Measurements from ENCODE around the gene CDH4. TPM values are rescaled to one million over a fixed set of nuclear protein-coding genes. Genes with fewer than 3 reads are reported as not detected.
A peak's percentile ranks its signal among the peaks of the same experiment; 100 is the strongest.

Gene CDH4
- total RNA-seq, 2 donors from 2014 or later, result not detected

GRCh38 chr20:61801857-61802442 is 549.9 kb downstream of the CDH4 start:
- peaks cover 0 to 12% of the 10 kb centered on the region in 2 donors for H3K4me1 ChIP-seq (ENCODE audit: control insufficient read depth in 1 of 2, low read depth in 2 of 2)
- H3K27me3 ChIP-seq (replicated peaks; ENCODE audit: insufficient read depth), result no peaks in the 10 kb centered on the region
- no peaks in the 10 kb centered on the region for H3K36me3 ChIP-seq
- H3K4me3 ChIP-seq, result no peak overlapping the region
- DNase-seq (ENCODE audit: low spot score) (no peak), ATAC-seq (ENCODE audit: insufficient number of reproducible peaks, low FRiP score, low read depth) (no peak)
- no peak overlapping the region for H3K27ac ChIP-seq
- no peaks in the 10 kb centered on the region for H3K9me3 ChIP-seq
- TF ChIP-seq CTCF (IDR thresholded peaks at IDR 0.05), result no peak

GRCh38 chr20:61802721-61803311 is 550.8 kb downstream of the CDH4 start:
- ATAC-seq (ENCODE audit: insufficient number of reproducible peaks, low FRiP score, low read depth) (no peak), DNase-seq (ENCODE audit: low spot score) (no peak)
- Histone ChIP-seq H3K4me3 (peak overlapping the region; percentile 43), H3K9me3 (no peaks in the 10 kb centered on the region), H3K4me1 (ENCODE audit: control insufficient read depth in 1 of 2, low read depth in 2 of 2) (peaks cover 0 to 12% of the 10 kb centered on the region in 2 donors), H3K27me3 (replicated peaks; ENCODE audit: insufficient read depth) (no peaks in the 10 kb centered on the region), H3K27ac (no peak overlapping the region), H3K36me3 (no peaks in the 10 kb centered on the region)
- TF ChIP-seq CTCF (IDR thresholded peaks at IDR 0.05), result no peak

GRCh38 chr20:61803416-61803914 is 551.4 kb downstream of the CDH4 start:
- ATAC-seq (ENCODE audit: insufficient number of reproducible peaks, low FRiP score, low read depth), result no peak
- peaks cover 0 to 12% of the 10 kb centered on the region in 2 donors for H3K4me1 ChIP-seq (ENCODE audit: control insufficient read depth in 1 of 2, low read depth in 2 of 2)
- no peak for TF ChIP-seq CTCF (IDR thresholded peaks at IDR 0.05)
- H3K4me3 ChIP-seq, result peak overlapping the region; percentile 43
- no peaks in the 10 kb centered on the region for H3K9me3 ChIP-seq
- no peak overlapping the region for H3K27ac ChIP-seq
- DNase-seq (ENCODE audit: low spot score), result no peak
- H3K27me3 ChIP-seq (replicated peaks; ENCODE audit: insufficient read depth), result no peaks in the 10 kb centered on the region
- H3K36me3 ChIP-seq, result no peaks in the 10 kb centered on the region

GRCh38 chr20:61803915-61804751 is 552.1 kb downstream of the CDH4 start:
- TF ChIP-seq CTCF (IDR thresholded peaks at IDR 0.05), result no peak
- no peak for ATAC-seq (ENCODE audit: insufficient number of reproducible peaks, low FRiP score, low read depth)
- Histone ChIP-seq H3K27me3 (replicated peaks; ENCODE audit: insufficient read depth) (no peaks in the 10 kb centered on the region), H3K4me1 (ENCODE audit: control insufficient read depth in 1 of 2, low read depth in 2 of 2) (peaks cover 0 to 12% of the 10 kb centered on the region in 2 donors), H3K9me3 (no peaks in the 10 kb centered on the region), H3K4me3 (peak overlapping the region; percentile 43), H3K27ac (no peak overlapping the region), H3K36me3 (no peaks in the 10 kb centered on the region)
- DNase-seq (ENCODE audit: low spot score), result no peak

GRCh38 chr20:61804752-61805295 is 552.8 kb downstream of the CDH4 start:
- Histone ChIP-seq H3K27me3 (replicated peaks; ENCODE audit: insufficient read depth) (no peaks in the 10 kb centered on the region), H3K4me3 (no peak overlapping the region), H3K27ac (no peak overlapping the region), H3K9me3 (no peaks in the 10 kb centered on the region), H3K36me3 (no peaks in the 10 kb centered on the region), H3K4me1 (ENCODE audit: control insufficient read depth in 1 of 2, low read depth in 2 of 2) (peaks cover 0 to 12% of the 10 kb centered on the region in 2 donors)
- no peak for TF ChIP-seq CTCF (IDR thresholded peaks at IDR 0.05)
- DNase-seq (ENCODE audit: low spot score) (no peak), ATAC-seq (ENCODE audit: insufficient number of reproducible peaks, low FRiP score, low read depth) (no peak)
